ENCODE data around the gene LMTK2.

Gene LMTK2

GRCh38 chr7:98222533-98223195 is 116.0 kb downstream of the LMTK2 start:
- DNase-seq: no peak

GRCh38 chr7:98223351-98223897 is 116.8 kb downstream of the LMTK2 start:
- no peak for DNase-seq

- DNase-seq: no peak
Observed at GRCh38 chr7:98223898-98224700, 117.4 kb downstream of the LMTK2 start.

- no peak for DNase-seq
Observed at GRCh38 chr7:98224701-98225181, 118.1 kb downstream of the LMTK2 start.

- no peak for DNase-seq
Observed at GRCh38 chr7:98225913-98226614, 119.4 kb downstream of the LMTK2 start.

- DNase-seq: no peak
Observed at GRCh38 chr7:98227939-98228338, 121.3 kb downstream of the LMTK2 start.

GRCh38 chr7:98228801-98229200 is 122.1 kb downstream of the LMTK2 start:
- DNase-seq: no peak

- no peak for DNase-seq
Observed at GRCh38 chr7:98229441-98229840, 122.8 kb downstream of the LMTK2 start.

GRCh38 chr7:98229991-98230745 is 123.5 kb downstream of the LMTK2 start:
- DNase-seq: no peak

GRCh38 chr7:98230746-98231471 is 124.2 kb downstream of the LMTK2 start:
- DNase-seq: no peak

- DNase-seq: no peak
Observed at GRCh38 chr7:98231493-98232262, 125.0 kb downstream of the LMTK2 start.

GRCh38 chr7:98232263-98232585 is 125.6 kb downstream of the LMTK2 start:
- DNase-seq: no peak

- DNase-seq: no peak
Observed at GRCh38 chr7:98232799-98233198, 126.1 kb downstream of the LMTK2 start.

GRCh38 chr7:98233219-98234070 is 126.8 kb downstream of the LMTK2 start:
- DNase-seq: no peak

GRCh38 chr7:98234429-98235147 is 127.9 kb downstream of the LMTK2 start:
- no peak for DNase-seq

- no peak for DNase-seq
Observed at GRCh38 chr7:98235901-98236300, 129.2 kb downstream of the LMTK2 start.

GRCh38 chr7:98236355-98237185 is 129.9 kb downstream of the LMTK2 start:
- DNase-seq: no peak

- DNase-seq: no peak
Observed at GRCh38 chr7:98238076-98238475, 131.4 kb downstream of the LMTK2 start.

- no peak for DNase-seq
Observed at GRCh38 chr7:98238976-98239375, 132.3 kb downstream of the LMTK2 start.

Measured in CD4-positive, alpha-beta T cell treated with Interleukin-12 subunit alpha and Interleukin-12 subunit beta, for 1 hour (primary cell).